ENCODE results near the gene EXPH5.

- TF ChIP-seq EZH2phosphoT487 (IDR thresholded peaks at IDR 0.05; ENCODE audit: insufficient read depth, low read depth) (no peak), EZH2 (IDR thresholded peaks at IDR 0.05; ENCODE audit: insufficient read depth, poor library complexity, severe bottlenecking) (no peak)
Observed at GRCh38 chr11:108556019-108556418, 37.5 kb downstream of the EXPH5 start.
